HG03342 (cell line): Measurements from ENCODE around the gene METTL25B.
"Not testable (repeated sequence)": the region's sequence is repeated elsewhere in the genome, so short reads cannot be mapped to it uniquely, and the experiment has no call there.

Experiments used
- ATAC-seq: cut with Tn5 transposase; IDR thresholded peaks from one replicate; pipeline ENCODE4 v1.9.1; 2021; ENCODE audit warnings: mild to moderate bottlenecking, moderate library complexity; ENCODE audit not compliant: unreplicated experiment

METTL25B gene

DNA sequence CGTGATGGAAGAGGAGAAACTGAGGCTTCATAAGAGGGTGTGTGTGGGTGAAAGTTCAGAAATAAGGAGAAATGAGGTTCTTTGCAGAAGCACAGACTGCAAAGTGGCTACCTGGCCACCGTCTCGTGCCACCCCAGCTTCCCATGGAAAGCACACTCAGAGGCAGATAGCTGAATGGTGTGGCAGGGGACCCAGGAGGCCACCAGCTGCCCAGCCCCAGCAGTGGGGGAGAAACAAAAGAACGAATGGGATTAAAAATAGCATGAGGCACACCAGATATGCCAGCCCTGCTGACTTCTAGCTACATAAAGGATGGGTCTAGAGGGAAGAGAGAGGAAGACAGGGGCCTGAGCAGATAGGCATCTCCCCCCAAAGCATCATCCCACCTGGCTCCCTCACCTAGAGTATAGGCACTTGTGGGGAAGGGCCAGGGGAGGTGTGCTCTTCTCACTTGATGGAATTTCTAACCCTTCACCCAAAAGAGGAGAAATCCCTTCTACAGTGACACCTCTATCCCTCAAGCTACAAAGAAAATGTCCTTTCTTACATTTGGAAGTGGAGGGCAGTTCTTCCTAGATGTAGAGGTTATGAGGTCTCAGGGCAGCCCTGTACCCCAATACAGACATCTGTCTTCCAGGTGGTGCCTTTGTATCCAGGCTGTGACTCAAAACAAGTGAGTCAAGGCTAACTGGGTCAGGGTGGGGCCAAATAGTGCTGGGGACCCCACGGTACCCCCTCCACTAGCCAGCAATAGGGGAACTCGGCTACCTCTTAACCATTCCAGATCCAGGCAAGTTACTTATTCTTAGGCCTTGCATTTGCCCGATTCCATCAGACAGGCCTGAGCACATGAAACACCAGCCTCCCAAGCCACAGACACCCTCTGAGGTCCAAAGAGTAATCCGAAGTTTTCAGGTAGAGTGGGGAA lies 19.7 kb downstream of the METTL25B start:
- ATAC-seq, result no peak

DNA sequence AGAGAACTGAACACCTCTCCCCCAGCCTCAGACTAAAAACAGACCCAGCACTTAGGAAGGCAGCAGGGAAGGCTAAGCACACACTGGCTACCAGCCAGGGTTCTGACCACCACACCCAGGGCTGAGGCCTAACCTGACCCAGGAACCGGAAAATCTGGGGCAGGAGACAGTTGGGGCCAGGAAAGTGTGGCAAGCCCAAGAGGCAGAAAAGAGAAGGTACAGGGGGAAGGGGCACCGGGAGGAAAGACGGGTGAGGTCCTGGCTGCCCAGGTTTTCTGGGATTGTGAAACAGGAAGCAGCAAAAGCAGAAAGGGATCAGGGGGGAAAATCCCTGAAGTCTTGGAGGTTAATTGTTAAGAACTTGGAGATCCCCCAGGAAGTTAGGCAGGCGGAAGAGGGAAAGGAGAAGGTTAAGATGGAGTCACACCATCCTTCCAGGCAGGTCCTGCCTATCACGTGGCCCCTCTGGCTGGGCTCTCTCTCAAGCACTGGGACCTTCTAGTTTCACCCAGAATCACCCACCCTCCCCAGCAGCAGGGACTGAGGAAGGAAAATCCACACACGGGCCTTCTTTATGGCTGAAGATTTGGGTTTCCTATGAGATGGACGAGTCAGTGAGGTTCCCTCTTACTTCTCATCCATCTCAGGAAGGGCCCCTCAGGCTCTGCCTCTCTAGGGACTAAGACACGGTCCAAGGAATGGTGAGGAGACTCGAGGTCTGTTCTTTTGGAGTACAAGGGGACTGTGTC lies 20.6 kb downstream of the METTL25B start:
- no peak for ATAC-seq

DNA sequence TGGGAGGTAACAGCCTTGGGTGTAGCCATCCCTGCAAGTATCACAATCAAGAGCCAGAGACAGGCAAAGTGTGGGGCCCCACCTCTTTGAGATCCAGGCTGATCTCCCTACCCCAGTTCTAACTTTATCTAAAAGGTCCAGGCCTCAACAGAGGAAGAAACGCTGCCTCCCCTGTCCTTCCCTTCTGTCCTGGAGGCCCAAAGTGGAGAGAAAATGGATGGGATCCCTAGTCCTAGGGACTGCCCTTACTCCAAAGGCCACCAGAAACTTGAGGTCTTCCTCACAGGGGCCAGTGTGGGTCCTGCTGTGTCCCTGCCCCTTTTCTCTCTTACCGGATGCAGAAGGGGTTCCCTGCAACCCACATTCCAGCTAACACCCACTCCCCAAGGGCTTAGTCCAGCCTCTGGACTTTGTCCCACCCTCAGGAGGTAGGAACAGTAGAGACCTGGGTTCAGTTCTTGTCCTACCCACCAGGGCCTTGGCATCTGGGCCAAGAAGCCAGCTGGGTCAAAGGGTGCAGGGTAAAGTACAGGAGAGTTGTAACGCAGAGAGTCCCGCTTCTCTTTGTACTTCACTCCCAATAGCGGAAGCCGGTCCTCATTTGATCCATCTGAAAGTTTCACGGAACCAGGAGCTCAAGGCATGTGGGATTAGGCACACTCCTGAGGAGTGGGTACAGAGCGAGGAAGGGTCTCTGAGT lies 21.3 kb downstream of the METTL25B start:
- no peak for ATAC-seq

DNA sequence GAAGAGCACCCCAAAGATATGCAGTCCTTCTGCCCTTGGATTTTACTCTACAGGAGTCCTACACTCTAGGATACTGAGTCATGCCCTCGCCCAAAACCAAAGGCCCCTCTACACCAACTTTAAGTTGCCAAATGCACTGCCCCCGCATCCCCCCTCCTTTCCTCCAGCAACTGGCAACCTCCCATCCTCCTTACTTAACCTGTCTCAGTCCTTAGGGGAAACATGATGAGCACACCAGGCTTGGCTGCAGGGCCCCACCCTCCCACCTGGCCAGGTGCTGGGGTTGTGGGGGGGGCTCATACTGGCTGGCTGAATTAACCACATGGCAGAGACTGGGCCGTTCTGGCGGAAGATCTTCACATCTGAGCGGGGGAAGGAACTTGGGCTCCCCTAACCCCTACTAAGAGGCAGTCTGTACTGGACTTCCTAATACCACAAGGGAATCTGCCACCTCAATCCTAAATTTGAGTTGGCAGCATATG lies 22.0 kb downstream of the METTL25B start:
- no peak for ATAC-seq

DNA sequence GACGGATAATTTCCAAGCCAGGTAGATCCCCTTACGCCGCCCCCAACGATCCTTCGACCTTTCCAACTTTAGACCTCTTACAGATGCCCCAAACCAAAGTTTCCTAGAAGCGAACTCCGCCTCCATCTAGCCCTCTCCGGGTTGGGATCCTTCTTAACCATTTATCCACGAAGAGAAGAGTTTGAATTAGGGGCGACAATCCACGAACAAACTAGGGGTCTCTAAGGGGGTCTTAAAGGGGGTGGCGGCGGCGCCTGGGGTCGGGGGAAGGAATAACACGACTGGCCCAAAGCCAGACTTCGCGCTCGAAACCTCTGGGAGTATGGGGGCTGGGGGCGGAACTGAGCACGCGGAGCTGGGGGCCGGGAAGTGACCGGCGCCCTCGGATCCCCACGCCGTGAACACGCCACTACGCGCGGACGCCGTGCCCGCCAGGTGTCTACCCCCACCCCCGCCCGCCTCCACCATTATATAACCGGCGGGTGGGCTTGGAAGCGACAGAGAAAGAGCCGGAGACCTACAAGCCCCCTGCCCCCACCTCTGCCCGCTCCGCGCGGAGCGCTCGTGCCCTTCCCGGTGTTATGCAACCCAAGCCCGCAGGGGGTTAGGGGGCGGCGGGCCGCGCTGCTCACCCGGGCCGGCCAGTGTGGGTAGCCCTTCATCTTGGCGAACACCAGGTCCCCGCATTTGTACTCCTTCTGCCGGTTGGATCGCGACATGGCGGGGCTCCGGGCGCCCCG lies 22.6 kb downstream of the METTL25B start:
- ATAC-seq, result peak; percentile 15

DNA sequence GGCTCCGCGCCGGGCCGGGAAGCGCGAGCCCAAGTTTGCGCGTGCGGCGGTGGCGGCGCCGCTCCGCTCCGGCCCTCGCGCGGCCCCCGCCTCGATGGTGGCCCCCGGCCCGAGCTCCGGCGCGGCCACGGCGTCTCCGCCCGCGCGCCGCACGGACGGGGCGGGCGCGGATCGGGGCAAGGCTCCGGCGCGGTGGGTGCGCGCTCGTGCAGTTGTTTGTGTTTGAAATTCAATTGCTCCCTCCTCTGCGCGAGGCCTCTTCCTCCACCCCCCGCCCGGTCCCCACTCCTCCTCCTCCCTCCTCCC lies 23.1 kb downstream of the METTL25B start, which contains the start of gene HDGF:
Gene HDGF (minus strand): TSS at position 225 of the 306 bp plus-strand sequence. CDS start 246 bp downstream, outside the sequence.
- peak; percentile 13 for ATAC-seq

DNA sequence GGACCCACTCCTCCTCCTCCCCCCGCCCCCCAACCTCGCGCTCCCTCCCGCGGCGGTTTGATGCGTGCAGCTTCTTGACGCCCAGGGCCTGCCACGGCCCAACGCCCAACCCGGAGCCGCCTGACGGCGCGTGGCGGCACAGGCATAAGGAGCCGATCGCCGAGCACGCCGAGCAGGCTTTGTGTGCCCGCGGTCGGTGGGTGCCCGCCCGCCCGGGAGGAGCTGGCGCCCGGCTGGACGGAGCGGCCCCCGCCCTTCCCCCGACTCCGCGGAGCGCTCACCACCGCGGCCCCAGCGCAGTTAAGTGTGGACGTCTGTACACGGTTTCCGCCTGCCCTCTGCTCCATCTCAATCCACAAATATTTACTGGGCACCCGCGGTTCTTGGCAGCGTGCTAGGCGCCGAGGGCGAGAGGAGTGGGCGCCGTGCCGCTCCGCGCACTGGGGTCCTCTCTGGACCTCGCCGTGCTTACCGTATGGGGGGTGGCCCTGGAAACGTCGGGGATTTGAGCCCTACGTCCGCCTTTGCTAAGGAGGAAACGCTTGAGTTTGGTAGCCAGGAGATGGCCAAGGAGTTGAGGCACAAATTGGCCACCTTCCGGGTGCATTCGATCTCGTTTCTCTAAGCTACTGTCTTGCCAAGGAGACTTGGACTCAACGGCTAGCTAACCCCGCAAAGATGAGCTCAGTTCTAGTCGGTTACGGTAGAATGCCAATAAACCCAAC lies 23.6 kb downstream of the METTL25B start:
- ATAC-seq, result peak; percentile 51

DNA sequence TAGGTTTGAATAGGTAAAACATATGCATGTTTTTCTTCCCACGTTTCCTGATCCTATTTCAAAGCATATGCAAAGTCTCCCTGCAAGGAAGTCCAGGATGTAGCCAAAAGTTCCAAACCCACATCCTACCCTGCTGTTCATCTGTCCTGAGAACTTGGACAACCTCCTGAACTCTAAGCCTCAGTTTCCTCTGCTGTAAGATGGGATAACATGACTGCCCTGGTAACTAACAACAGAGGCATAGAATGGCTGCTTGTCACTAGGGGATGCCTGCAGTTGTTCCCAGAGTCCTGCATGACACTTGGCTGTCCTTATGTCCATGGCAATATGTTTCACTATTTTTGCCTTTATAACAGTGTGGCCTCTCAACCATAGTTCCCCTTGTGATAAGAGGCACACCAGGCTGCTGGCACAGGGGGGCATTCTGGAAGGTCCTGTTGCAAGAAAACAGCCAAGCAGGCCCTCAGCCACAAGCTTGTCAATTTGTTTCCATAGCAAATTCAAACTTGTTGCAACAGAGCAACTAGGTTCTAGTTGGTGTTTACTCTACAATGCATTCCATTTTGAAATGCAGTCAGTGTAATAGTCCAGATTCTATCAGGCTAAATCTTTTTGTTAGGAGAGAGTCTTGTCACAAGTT lies 24.7 kb downstream of the METTL25B start:
- ATAC-seq, result no peak

DNA sequence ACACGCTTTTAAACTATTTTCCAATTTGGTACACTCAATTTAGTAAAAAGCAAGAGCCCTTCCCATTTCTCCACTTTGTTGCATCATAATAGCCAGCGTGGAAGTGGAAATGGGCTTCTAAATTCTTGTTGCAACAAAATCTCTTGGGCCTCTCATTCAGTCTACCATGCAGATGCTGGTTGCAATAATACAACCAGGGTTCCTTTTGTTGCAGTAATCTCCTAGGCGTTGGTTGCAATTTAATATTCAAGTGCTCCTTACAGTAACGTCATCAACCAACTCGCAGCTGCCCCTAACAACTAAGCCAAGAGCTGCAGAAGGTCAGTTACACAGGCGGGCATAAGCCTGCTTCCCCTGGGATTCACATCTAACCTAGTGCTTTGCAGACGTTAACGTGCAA lies 25.9 kb downstream of the METTL25B start:
- ATAC-seq, result no peak

DNA sequence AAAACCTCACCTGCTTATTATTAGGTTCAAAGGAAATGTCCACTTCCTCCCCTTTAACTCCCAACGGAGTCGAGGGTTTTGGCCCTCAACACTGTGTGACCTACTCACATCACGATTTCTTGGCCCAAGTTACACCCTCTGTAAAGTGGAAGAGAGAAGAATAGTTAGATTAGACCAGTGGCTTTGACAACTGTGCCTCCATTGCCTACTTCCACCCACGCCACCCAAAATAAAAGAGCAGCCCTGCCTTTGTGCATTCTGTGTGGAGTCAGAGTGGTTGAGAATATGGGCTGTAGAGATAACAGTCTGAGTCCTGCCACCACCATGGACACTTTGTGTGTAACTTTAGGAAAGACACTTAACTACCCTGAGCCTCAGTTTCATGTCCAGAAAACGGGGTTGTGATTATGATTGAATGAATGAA lies 27.3 kb downstream of the METTL25B start:
- no peak for ATAC-seq

DNA sequence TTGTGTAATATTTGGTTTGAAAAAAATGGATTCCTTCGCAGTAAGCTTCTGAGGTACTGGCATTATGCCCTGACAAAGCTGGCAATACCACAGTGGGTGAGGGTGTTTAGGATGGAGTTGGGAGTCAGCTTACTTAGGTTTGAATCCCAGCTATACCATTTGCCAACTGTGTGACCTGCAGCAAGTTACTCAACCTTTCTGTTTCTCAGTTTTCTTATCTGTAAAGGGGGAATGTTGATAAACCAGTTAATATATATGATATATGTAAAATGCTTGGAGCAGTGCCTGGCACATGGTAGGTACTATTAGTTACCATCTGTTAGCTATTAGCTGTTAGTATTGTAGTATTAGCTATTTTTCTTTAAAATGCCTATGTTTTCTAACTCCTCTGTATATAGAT lies 28.1 kb downstream of the METTL25B start:
- no peak for ATAC-seq

DNA sequence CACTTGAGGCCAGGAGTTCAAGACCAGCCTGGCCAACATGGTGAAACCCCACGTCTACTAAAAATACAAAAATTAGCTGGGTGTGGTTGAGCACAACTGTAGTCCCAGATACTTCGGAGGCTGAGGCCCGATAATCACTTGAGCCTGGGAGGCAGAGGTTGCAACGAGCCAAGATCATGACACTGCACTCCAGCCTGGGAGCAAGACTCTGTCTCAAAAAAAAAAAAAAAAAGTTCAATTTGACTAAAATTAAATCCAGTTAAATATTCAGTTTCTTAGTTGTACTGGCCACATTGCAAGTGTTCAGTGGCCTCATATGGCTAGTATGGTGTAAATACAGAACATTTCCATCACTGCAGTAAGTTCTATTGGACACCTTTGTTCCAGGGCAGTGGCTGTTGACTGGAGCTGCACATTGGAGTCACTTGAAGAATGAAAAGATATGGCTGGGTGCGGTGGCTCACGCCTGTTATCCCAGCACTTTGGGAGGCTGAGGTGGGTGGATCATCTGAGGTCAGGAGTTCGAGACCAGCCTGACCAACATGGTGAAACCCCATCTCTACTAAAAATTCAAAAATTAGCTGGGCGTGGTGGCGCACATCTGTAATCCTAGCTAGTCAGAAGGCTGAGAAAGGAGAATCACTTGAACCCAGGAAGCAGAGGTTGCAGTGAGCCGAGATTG lies 29.4 kb downstream of the METTL25B start:
- ATAC-seq, result not testable (repeated sequence)

DNA sequence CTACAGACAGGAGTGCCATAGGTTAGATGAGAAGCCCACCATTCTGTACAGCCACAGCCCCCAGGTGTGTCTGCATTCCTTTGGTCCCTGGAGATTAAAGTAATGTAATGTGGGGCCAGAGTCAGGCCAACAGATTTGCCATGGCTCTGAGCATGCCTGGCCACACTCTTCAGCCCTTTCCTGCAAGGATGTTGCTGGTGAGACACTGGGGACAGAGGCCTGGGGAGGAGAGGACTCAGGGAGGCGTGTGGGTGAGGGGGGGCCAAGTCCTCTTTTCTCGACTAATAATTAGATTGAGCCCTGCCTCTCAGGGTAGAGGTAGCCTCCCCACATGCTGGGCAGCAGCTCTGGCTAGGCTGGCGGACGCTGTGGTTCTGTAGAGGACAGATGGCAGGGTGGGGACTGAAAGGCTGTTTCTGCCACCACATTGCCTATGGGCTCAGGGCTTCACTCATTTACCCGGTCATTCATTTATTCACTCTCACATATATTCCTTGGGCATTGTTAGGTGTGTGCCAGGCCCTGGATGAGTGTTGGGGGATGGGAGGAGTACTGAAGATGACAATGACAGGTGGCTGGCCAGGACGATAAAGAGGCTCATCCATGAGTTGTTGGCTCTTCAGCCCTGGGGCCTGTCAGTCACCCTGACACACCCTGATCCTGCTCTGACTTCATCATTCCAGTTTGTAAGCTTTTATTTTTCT lies 32.0 kb downstream of the METTL25B start:
- no peak for ATAC-seq

DNA sequence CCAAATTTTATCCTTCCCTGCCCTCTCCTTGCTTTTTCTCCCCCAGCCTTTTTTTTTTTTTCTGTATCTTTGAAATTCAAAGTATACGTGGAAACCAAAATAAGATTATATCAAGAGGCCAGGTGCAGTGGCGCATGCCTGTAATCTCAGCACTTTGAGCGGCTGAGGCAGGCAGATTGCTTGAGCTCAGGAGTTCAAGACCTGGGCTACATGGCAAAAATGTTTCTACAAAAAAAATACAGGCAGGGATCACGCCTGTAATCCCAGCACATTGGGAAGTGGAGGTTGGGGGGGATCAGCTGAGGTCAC lies 32.5 kb downstream of the METTL25B start:
- ATAC-seq, result no peak

DNA sequence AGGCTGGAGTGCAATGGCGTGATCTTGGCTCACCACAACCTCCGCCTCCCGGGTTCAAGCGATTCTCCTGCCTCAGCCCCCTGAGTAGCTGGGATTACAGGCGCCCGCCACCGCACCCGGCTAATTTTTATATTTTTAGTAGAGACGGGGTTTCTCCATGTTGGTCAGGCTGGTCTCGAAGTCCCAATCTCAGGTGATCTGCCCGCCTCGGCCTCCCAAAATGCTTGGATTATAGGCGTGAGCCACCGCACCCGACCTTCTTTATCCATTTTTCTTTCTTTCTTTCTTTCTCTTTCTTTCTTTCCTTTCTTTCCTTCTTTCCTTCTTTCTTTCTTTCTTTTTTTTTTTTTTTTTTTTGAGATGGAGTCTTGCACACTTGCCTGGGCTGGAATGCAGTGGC lies 36.9 kb downstream of the METTL25B start:
- ATAC-seq, result not testable (repeated sequence)

DNA sequence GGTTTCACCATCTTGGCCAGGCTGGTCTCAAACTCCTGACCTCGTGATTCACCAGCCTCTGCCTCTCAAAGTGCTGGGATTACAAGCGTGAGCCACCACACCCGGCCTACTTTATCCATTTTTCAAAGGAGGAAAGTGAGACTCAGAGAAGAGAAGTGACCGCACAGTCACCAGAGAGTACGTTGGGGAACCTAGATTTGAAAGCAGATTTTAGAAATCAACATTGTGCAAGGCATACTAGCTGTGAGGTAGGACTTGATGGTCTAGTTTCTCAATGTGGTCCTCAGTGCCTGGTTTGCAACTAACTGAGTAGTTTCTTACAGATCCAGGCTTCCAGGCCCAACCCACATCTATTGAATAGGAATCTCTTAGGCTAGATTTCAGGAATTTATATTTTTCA lies 37.4 kb downstream of the METTL25B start:
- no peak for ATAC-seq

DNA sequence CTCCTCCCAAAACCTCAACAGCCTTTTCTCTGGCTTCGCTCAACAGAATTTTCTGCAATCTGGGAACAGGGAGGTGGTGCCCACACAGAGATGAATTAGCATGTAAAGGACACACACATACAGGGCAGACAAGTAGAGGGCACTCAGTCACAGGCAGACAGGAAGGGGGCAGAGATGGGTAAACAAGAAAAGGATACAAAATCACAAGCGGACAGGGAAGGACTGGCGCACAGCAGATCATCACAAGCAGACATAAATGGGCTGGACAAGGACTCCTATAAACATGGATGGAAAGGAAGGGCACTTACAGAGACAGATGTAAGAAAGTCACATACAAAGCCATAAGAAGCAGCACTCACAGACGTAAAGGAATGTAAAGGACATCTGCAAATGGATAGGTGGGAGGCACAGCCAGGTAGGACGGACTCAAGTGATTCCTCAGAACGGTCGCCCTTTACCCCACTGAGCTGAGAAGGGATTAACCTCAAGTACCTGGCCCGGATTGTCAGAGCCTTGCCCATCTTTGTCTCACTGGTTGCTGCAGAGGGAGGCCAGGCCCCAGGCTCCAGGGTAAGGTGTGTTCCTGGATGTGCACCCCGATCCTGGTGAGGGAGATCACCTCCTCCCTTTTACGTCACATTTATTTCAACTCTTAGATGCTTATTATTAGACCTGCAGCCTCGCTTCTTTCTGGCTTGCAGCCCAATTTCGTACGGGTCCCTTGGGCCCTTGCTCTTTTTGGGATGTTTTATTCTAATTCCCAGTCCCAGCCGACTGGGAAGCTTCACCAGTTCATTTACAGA lies 38.2 kb downstream of the METTL25B start:
- ATAC-seq, result peak; percentile 5
